Fibroblast of pulmonary artery (primary cell): ENCODE data around the gene CCNY.

ENCODE experiments used
- DNase-seq: peaks from one replicate; pipeline ENCODE4 v3.0.0-alpha.2; 2010; ENCODE audit warnings: low read depth
- H3K4me3 ChIP-seq: replicated peaks from 2 replicates; pipeline ENCODE4 v1.5.1; 2011; ENCODE audit warnings: low read depth, mild to moderate bottlenecking, control low read depth, low read length, moderate library complexity
- TF ChIP-seq, protein P1 (sequence below): IDR thresholded peaks from 2 replicates; pipeline ENCODE4 v1.5.1; 2011; ENCODE audit warnings: mild to moderate bottlenecking, control low read depth, low read length, inconsistent platforms; ENCODE audit errors: missing control alignments

The CCNY gene

DNA sequence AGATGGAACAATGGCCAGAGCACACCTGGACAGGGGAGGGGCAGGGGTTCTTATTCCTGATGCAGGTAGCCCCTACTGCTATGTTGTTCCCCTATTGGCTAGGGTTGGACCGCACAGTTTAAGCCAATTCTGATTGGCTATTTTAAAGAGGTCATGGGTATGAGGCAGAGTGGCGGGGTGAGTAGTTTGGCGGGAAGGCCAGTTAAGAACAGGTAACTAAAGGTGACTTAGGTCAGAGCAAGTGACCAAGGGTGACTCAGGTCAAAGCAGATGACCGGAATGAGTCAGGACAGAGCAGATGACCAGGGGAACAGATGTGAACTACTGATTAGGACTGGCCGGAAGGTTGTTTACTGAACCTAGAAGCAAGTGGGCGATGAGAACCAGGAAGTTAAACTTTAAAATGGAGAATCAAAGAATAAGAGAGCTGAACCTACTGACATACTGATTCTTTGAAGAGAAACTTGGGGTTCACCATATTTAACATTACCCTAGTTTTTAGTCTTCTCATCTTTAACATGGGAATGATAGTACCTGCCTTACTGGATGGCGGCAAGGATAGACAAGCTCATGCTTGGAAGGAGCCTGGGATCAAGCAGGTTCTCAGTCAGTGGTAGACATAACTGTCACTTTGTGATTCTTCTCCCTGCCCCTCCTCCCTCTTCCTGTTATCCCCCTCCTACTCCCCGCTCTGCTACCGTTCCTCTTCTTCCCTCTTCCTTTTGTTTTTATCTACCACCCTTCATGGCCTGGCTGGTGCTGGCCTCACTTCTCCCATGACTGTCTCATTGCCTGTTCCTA is 55.0 kb downstream of the CCNY start:
- TF ChIP-seq, protein P1, sequence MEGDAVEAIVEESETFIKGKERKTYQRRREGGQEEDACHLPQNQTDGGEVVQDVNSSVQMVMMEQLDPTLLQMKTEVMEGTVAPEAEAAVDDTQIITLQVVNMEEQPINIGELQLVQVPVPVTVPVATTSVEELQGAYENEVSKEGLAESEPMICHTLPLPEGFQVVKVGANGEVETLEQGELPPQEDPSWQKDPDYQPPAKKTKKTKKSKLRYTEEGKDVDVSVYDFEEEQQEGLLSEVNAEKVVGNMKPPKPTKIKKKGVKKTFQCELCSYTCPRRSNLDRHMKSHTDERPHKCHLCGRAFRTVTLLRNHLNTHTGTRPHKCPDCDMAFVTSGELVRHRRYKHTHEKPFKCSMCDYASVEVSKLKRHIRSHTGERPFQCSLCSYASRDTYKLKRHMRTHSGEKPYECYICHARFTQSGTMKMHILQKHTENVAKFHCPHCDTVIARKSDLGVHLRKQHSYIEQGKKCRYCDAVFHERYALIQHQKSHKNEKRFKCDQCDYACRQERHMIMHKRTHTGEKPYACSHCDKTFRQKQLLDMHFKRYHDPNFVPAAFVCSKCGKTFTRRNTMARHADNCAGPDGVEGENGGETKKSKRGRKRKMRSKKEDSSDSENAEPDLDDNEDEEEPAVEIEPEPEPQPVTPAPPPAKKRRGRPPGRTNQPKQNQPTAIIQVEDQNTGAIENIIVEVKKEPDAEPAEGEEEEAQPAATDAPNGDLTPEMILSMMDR = no peak
- H3K4me3 ChIP-seq = no peak overlapping the region
- DNase-seq = no peak

DNA sequence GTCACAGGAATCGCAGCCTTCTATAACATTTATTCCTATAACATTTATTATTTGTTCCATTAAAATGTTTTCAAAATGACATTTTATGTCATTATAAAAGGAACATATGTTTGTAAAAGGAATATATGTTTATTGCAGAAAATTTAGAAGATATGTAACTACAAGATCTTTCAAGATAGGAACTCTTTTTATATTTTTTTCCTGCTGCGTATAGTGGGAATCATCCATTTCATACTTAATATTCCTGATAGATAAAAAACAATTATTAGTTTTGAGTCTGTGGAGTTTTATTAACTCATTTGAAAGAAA is 55.6 kb downstream of the CCNY start:
- no peak overlapping the region for H3K4me3 ChIP-seq
- TF ChIP-seq, protein P1 = no peak
- no peak for DNase-seq

DNA sequence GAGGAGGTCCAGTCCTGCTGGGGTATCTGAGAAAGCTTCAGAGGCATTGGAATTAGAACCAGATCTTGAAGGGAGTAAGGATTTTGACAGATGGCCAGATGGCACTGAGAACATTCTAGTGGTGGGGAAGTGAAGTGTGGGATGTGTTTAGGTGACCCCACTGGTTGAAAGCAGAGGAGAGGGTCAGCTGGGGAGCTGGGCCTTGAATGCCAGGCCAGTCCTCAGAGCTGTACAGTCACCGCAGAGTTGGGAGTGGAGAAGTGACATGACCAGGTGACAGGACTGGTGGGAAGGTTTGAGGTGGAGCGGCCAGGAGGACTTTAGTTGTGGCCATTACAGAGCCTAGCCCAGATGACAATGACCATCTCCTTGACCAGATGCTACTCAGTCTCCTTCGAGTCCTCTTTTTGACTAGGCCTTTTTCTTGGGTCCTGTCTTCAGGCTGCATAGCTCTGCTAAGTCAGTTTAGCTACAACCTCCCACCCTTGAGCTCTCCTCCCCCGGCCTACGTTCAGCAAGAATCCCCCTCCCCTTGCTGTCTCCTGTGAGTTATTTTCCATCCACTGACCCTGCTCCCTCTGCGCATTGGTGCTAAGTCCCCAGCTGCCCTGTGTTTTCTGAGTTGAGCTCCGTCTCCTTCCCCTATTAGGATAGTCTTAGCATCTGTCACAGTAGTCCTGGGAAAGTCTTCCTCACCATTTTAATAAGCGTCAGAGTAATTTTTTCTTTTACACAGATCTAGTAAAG is 56.3 kb downstream of the CCNY start:
- no peak for DNase-seq

DNA sequence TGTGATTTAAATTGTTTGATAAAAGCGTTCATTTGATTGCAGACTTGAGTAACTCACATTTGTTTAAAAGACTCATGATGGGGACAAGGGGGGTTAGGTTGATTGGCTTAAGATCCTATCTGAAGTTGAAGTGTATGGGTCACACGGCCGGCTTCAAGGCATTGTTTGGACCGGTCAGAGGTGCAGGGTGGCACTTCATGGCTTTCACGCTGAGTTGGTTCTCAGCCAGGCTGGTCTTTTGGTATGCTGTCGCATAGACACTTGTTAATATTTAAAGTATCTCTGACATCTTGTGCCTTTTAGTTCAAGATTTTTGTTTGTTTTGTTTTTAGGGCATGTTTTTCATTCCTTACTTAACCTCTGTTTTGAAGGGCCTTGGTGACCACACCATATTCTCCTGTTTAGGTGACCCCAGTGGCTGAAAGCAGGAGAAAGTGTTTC is 58.1 kb downstream of the CCNY start:
- TF ChIP-seq, protein P1 = no peak

More for the DNA sequence above, 56.3 kb downstream of the CCNY start:
- TF ChIP-seq, protein P1 = no peak
- H3K4me3 ChIP-seq = no peak overlapping the region

DNA sequence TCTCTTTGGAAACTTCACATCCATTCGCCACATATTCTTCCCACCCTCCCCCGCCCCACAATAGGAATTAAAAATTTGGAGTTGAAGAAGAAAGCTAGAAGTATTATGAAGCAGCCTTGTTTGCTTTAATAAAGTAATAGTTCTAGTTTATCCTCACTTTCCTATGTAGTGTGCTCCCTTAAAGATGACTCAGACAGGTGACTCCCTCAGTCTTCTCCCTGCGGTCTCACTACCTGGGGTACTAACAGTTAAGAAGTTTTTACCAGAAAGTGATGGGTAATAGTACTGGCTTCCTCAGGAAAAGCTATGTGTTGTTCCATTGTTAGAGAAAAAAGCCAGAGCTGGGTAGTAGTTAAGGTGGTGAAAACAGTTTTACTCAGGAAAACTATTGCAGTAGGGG is 58.6 kb downstream of the CCNY start:
- no peak for DNase-seq
- TF ChIP-seq, protein P1 = no peak
- no peak overlapping the region for H3K4me3 ChIP-seq

More for the DNA sequence above, 58.1 kb downstream of the CCNY start:
- H3K4me3 ChIP-seq = no peak overlapping the region
- DNase-seq = no peak

DNA sequence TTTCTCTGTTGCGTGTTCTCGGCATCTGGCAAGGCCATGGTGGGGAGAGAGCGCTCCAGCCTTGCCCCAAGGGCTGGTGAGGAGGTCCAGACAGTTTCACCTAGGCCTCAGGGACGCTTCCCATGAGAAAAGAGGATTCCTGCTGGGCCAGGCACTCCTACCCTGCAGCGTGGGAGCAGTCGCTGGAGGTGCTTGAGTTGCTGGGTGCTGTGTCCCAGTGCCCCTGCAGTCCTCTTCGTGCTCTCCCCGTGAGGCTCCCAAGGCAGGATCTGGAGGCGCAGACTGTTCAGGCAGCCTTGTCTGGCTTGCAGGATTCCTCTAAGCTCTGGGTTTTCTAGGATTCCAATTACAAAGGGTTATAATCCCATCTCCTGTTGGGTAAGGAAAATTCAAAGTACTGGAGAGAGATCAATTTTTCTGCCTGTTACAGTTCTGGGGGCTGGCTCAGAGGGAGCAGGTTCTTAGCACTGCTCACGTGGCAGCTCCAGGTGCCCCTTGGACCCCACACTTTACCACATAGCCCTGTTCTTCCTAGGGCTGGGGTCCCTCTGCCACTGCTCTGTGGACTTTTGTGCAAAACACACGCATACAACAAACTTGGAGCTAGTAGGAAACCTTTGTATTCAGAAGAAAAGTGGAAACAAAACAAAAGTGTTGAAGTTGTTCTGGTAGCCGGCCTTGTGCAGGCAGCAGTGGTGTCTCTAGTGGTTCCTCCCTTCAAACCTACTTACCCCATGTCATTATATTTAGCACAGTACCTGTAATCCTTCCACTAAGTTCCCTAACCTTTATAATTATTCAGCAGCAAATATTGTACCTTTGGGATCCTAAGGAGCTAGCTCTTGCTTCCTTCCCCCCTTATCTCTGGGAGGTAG is 60.5 kb downstream of the CCNY start:
- TF ChIP-seq, protein P1 = no peak
- DNase-seq = no peak
- no peak overlapping the region for H3K4me3 ChIP-seq
